ENCODE measurements around the gene FYB1.

- no peak for TF ChIP-seq ZNF70 (CRISPR knock-in tag; IDR thresholded peaks at IDR 0.05)
- TF ChIP-seq ESRRG (CRISPR knock-in tag; IDR thresholded peaks at IDR 0.05) = no peak
- no peak for TF ChIP-seq ARNTL (CRISPR knock-in tag; IDR thresholded peaks at IDR 0.05; ENCODE audit: borderline replicate concordance, low read depth)
- no peak for TF ChIP-seq ZFP30 (CRISPR knock-in tag; IDR thresholded peaks at IDR 0.05)
- TF ChIP-seq PATZ1 (CRISPR knock-in tag; IDR thresholded peaks at IDR 0.05; ENCODE audit: borderline replicate concordance) = no peak
- TF ChIP-seq POU6F1 (CRISPR knock-in tag; IDR thresholded peaks at IDR 0.05; ENCODE audit: borderline replicate concordance, low read depth) = no peak
- no peak for TF ChIP-seq RARB (CRISPR knock-in tag; IDR thresholded peaks at IDR 0.05)
- no peak for TF ChIP-seq ZC3H10 (CRISPR knock-in tag; IDR thresholded peaks at IDR 0.05)
- TF ChIP-seq ZNF8 (CRISPR knock-in tag; IDR thresholded peaks at IDR 0.05) = no peak
- no peak for TF ChIP-seq TSHZ2 (CRISPR knock-in tag; IDR thresholded peaks at IDR 0.05)
- no peak for TF ChIP-seq ZFP3 (CRISPR knock-in tag; IDR thresholded peaks at IDR 0.05)
- no peak for TF ChIP-seq SNAI2 (CRISPR knock-in tag; IDR thresholded peaks at IDR 0.05)
Observed at GRCh38 chr5:39072925-39073766, 146.2 kb downstream of the FYB1 start.
